ENCODE results near the gene WNT3.

Gene WNT3

DNA sequence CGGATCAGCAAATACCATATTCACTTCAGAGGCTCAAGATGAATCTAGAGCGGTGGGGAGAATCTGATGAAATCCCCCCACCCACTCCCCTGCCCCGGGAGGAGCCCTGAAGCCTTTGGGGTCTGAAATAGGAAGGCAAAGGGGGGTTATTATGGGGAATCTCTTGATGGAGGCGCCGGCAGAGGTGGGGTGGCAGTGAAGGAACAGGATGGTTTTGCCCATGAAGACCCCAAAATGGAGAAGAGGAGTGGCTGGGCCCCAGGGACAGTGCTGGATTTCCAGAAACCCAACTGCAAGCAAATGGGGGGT, 637 bp downstream of the WNT3 start:
- no peak for DNase-seq (ENCODE audit: extremely low read depth, low read depth)
- TF ChIP-seq, protein P1, sequence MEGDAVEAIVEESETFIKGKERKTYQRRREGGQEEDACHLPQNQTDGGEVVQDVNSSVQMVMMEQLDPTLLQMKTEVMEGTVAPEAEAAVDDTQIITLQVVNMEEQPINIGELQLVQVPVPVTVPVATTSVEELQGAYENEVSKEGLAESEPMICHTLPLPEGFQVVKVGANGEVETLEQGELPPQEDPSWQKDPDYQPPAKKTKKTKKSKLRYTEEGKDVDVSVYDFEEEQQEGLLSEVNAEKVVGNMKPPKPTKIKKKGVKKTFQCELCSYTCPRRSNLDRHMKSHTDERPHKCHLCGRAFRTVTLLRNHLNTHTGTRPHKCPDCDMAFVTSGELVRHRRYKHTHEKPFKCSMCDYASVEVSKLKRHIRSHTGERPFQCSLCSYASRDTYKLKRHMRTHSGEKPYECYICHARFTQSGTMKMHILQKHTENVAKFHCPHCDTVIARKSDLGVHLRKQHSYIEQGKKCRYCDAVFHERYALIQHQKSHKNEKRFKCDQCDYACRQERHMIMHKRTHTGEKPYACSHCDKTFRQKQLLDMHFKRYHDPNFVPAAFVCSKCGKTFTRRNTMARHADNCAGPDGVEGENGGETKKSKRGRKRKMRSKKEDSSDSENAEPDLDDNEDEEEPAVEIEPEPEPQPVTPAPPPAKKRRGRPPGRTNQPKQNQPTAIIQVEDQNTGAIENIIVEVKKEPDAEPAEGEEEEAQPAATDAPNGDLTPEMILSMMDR (IDR thresholded peaks at IDR 0.05; ENCODE audit: low read depth, low read length) = no peak

DNA sequence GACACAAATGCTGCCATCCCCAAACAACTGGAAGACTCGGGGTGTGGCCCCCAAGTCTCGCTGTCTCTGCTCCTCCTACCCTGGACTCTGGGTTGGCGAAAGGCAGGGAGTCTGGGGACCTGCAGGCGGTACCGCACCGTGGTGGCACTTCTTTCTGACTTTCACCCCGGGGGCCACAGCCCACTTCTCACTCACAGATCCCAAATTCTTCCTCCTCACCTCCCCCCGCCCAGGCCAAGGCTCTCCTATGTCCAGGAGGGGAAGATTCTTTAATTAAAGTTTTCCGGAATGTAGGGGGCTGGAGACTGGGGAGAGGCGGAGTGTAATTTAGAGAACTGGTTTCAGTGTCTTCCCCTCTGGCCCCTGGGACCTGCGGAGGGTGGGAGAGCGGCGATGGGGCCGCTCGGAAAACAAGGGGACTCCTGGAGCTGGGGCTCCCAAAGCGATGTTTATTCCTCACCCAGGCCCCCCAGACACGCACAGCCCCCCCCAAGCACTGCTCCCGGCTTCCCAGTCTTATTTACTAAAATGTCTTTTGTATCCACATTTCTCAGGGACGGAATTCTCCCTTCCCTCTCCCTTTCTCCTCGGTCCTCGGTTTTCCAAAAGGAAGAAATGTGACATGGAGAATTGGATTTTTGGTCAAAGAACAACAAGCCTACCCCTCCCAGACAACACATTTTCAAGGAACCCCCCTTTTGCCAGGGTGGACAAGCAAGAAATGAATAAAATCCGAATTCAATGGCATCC, 1.2 kb downstream of the WNT3 start:
- DNase-seq (ENCODE audit: extremely low read depth, low read depth) = no peak
- TF ChIP-seq, protein P1 (IDR thresholded peaks at IDR 0.05; ENCODE audit: low read depth, low read length) = no peak

DNA sequence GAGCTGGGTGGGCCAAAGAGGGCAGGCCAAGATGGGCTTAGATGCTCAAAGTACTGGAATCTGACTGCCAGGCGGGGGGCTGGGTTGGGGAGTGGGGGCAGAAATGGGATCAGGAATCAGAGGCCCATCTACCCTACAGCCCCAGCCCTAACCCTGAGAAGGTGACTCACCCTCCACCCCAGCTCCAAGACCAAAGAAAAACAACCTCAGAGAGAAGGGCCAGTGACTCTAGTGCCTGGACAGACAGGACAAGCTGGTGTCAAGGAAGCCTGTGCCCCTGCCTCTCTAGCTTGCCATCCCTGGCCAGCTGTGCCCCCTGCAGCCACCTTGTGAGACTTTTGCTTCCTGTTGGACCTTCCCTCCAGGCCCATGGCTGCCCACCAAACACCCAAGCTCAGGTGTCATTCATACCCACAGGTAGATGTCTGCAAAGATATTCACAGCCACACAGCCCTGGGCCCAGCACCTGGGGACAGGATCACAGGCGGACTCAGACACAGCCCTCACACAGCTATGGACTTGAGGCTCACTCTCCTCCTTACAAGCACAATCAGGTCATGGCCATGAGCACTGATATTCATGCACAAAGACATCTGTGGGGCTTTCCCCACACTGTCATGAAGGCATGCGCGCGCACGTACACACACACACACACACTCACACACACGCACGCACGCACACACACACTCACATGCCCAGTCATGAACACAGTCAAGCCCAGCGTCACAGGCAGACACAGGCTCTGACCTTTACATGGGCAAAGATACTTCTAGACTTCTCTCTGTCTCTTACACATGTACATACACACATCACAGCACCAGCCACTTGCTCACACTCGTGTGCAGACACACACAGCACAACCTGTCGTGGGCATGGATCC, 2.8 kb downstream of the WNT3 start:
- TF ChIP-seq, protein P1 (IDR thresholded peaks at IDR 0.05; ENCODE audit: low read depth, low read length) = no peak
- no peak for DNase-seq (ENCODE audit: extremely low read depth, low read depth)

DNA sequence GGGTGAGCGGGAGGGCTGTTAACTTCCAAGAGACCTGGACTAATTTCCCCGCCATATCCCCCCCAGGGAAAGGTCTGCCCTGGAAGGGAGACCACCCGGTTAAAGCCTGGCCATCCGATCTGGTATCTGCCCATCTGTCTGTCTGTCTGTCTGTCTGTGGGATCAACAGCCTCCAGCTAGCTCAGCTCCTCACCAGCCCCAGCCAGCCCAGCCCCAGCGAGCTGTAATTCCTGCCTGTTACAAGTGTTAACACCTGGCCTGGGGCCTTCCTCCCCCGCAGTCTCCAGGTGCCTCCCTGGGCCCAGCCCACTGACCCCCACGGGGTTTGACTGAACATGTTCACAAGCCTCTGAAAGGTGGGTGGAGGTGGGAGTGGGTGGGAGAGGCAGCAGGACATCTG, 4.0 kb downstream of the WNT3 start:
- DNase-seq (ENCODE audit: extremely low read depth, low read depth) = no peak
- TF ChIP-seq, protein P1 (IDR thresholded peaks at IDR 0.05; ENCODE audit: low read depth, low read length) = no peak

DNA sequence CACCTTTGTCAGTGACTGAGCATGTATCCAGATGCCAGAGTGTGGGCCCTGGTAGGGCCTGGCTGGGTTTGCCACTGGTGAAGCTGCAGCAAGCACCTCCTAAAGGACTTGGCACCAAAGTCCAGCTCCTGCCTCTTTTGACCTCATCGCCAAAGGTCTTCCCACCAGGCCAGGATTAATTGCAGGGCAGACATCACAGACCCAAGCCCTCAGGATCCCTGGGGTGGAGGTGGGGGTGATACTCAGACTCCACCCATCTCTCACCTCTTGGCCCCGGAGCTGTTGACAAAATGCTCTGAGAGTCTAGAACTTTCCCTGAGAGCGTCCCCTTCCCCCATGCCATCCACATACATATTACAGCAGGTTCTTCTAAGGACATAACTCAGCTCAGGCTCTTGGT, 4.6 kb downstream of the WNT3 start:
- no peak for DNase-seq (ENCODE audit: extremely low read depth, low read depth)
- TF ChIP-seq, protein P1 (IDR thresholded peaks at IDR 0.05; ENCODE audit: low read depth, low read length) = no peak

DNA sequence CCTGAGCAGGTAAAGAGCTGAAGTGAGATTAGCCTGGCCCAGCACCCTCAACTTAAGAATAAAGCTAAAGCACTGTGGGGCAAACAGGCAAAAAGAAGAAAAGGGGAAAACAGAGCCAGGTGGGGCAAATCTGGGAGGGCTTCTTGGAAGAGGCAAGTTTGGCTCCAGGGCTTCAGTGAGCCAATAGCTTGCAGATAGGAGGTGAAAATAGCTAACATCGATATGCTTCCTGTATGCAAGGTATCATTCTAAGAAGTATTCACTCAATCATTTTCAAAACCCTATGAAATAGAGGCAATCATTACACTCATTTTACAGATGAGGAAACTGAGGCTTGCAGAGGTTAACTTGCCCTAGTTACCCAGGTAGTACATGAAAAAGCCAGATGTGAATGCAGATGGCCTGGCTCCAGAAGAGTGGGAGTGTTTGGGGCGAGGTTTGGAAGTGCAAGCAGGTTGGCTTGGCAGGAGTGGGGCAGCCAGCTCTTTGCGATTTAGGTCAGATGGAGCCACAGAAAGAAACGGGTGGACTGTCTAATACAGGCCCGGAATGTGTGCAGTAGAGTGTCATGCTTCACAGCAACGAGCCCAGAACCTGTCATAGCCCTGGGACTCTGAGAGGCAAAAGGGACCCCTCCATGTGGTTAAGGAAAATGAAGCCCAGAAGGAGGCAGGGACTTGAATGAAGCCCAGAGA, 5.7 kb downstream of the WNT3 start:
- TF ChIP-seq, protein P1 (IDR thresholded peaks at IDR 0.05; ENCODE audit: low read depth, low read length) = no peak

More for the DNA sequence above, 5.7 kb downstream of the WNT3 start:
- DNase-seq (ENCODE audit: extremely low read depth, low read depth) = no peak
